Activated naive CD4-positive, alpha-beta T cell treated with anti-CD3 and anti-CD28 coated beads, Interleukin-2, amount 10 ng/mL, durations not matched to agents 7 days and 5 days (primary cell): ENCODE results near the gene ANXA5.

Experiments
- CTCF ChIA-PET: fragments of 350-600 bp; sonication (Branson Sonifier 250); formaldehyde crosslinking; loops from one replicate; lab custom pipeline; 2021; ENCODE audit warnings: antibody characterized with exemption; lab: Charles Lee
- DNase-seq: peaks from one replicate; pipeline ENCODE4 v3.0.0-alpha.2; 2020
- H3K27ac Mint-ChIP-seq: one replicate; pipeline ENCODE4 v1.8.0; 2021; ENCODE audit warnings: mild to moderate bottlenecking, moderate library complexity, mixed read lengths
- H3K27me3 Mint-ChIP-seq: one replicate; pipeline ENCODE4 v1.8.0; 2021; ENCODE audit warnings: mild to moderate bottlenecking, mixed read lengths
- H3K36me3 Mint-ChIP-seq: one replicate; pipeline ENCODE4 v1.8.0; 2021; ENCODE audit warnings: mixed read lengths
- H3K4me1 Mint-ChIP-seq: one replicate; pipeline ENCODE4 v1.8.0; 2021; ENCODE audit warnings: mixed read lengths
- H3K4me3 Mint-ChIP-seq: one replicate; pipeline ENCODE4 v1.8.0; 2021; ENCODE audit warnings: mild to moderate bottlenecking, moderate library complexity, mixed read lengths
- H3K9me3 Mint-ChIP-seq: one replicate; pipeline ENCODE4 v1.8.0; 2021; ENCODE audit warnings: mixed read lengths

ANXA5 gene

GRCh38 chr4:121702136-121702535 is 5.4 kb upstream of the ANXA5 start:
- Mint-ChIP-seq H3K4me1 (peaks cover 20% of the 10 kb centered on the region), H3K27me3 (peaks cover 53% of the 10 kb centered on the region), H3K9me3 (no peaks in the 10 kb centered on the region), H3K4me3 (no peak overlapping the region), H3K27ac (no peak overlapping the region), H3K36me3 (no peaks in the 10 kb centered on the region)
- DNase-seq, result no peak
- CTCF ChIA-PET, result interaction anchor here (0.8 kb wide), 1 partner anchor 9 kb away, joined by 3 read pairs; no protein-coding TSS in a partner anchor

- no peak overlapping the region for H3K4me3 Mint-ChIP-seq
- no peak for DNase-seq
- H3K27me3 Mint-ChIP-seq, result peaks cover 49% of the 10 kb centered on the region
- no peaks in the 10 kb centered on the region for H3K36me3 Mint-ChIP-seq
- H3K9me3 Mint-ChIP-seq, result no peaks in the 10 kb centered on the region
- peaks cover 12% of the 10 kb centered on the region for H3K4me1 Mint-ChIP-seq
- H3K27ac Mint-ChIP-seq, result no peak overlapping the region
- CTCF ChIA-PET, result interaction anchor here (0.8 kb wide), 1 partner anchor 10 kb away, joined by 3 read pairs; no protein-coding TSS in a partner anchor
Measured at GRCh38 chr4:121701263-121701662, 4.5 kb upstream of the ANXA5 start.

DNA sequence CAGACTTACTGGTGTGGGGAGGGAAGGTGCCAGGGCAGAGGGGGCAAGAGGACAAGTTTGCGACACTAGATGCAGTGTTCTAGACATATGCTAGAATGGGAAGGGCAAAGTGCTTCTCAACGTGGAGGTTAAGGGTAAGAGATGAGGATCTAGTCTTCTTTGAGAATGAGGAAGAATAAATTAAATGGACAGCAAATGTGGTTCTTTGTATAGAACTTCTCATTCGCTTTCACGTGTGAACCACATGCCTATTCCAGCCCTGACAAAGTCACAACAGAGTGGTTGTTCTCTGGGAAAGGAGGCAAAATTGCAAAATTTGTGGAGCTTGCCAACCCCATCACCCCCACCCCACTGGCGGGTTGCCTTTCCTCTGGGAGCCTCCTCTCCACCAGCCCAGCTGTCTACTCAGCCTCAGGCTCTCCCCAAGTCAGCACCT is 1.5 kb upstream of the ANXA5 start:
- no peak for DNase-seq
- Mint-ChIP-seq H3K36me3 (peaks cover 10% of the 10 kb centered on the region), H3K9me3 (no peaks in the 10 kb centered on the region), H3K4me3 (peak overlapping the region; percentile 13), H3K4me1 (peaks cover 34% of the 10 kb centered on the region), H3K27me3 (peaks cover 45% of the 10 kb centered on the region), H3K27ac (peak overlapping the region; percentile 17)
- CTCF ChIA-PET, result no interaction called here

DNA sequence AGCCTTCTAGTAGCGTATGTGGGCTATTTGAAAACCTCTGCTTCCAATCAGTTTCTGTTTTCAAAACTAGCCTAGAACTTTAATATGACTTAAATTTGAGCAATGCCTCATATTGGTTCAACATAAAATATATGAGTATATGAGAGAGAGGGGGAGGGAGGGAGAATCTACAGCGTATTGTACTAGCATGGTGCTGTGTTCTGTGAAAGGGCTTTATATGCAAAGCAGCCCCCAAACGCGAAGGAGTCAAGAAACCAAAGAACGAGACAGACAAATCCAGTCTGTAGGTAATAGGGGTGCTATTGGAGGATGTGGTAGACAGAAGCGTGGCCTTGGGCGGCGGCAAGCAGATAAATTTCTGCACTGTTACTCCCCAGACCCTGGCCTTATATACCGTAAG is 784 bp upstream of the ANXA5 start:
- CTCF ChIA-PET, result interaction anchor here (1.8 kb wide), 1 partner anchor 104 kb away, joined by 3 read pairs; the partner anchor contains the start of gene EXOSC9
- no peak for DNase-seq
- Mint-ChIP-seq H3K4me1 (peaks cover 40% of the 10 kb centered on the region), H3K9me3 (no peaks in the 10 kb centered on the region), H3K36me3 (peaks cover 16% of the 10 kb centered on the region), H3K27ac (peak overlapping the region; percentile 73), H3K27me3 (peaks cover 41% of the 10 kb centered on the region), H3K4me3 (peak overlapping the region; percentile 88)

DNA sequence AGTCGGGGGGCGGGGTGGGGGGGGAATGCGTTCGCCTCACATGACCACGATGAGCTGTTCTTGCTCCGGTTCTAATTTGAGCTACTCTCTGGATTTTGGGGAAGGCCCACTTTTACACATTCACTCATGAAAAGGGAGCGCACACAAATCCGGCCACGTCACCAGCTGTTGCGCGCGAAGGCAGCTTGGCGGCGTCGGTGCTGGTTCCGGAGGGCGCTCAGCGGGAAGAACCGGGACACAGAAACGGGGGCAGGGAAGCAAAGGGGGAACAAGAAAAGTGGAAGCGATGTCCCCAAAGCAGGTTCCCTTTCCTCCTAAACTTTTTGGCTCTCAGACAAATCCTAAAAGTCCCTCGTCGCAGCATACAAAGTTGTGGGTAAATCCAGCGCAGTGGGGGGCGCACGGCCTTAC is 605 bp downstream of the ANXA5 start:
- H3K36me3 Mint-ChIP-seq, result peaks cover 26% of the 10 kb centered on the region
- DNase-seq, result peak; percentile 72
- H3K27me3 Mint-ChIP-seq, result peaks cover 28% of the 10 kb centered on the region
- H3K4me1 Mint-ChIP-seq, result peaks cover 49% of the 10 kb centered on the region
- H3K4me3 Mint-ChIP-seq, result peak overlapping the region; percentile 88
- H3K9me3 Mint-ChIP-seq, result no peaks in the 10 kb centered on the region
- peak overlapping the region; percentile 93 for H3K27ac Mint-ChIP-seq
- CTCF ChIA-PET, result interaction anchor here (1.1 to 1.8 kb wide), 5 partner anchors 12 to 105 kb away, joined by 3 to 5 read pairs (median 3); partner anchors contain the start of gene EXOSC9

- Mint-ChIP-seq H3K4me3 (no peak overlapping the region), H3K9me3 (no peaks in the 10 kb centered on the region), H3K4me1 (peaks cover 49% of the 10 kb centered on the region), H3K27me3 (peaks cover 18% of the 10 kb centered on the region), H3K27ac (no peak overlapping the region), H3K36me3 (peaks cover 28% of the 10 kb centered on the region)
- CTCF ChIA-PET, result no interaction called here
- DNase-seq, result no peak
Measured at GRCh38 chr4:121693886-121694285, 2.9 kb downstream of the ANXA5 start.

- CTCF ChIA-PET, result no interaction called here
- no peak for DNase-seq
Measured at GRCh38 chr4:121693450-121693849, 3.3 kb downstream of the ANXA5 start.

GRCh38 chr4:121692261-121692660 is 4.5 kb downstream of the ANXA5 start:
- CTCF ChIA-PET, result no interaction called here
- peaks cover 40% of the 10 kb centered on the region for H3K4me1 Mint-ChIP-seq
- no peak overlapping the region for H3K4me3 Mint-ChIP-seq
- peaks cover 28% of the 10 kb centered on the region for H3K36me3 Mint-ChIP-seq
- peaks cover 2% of the 10 kb centered on the region for H3K27me3 Mint-ChIP-seq
- no peak overlapping the region for H3K27ac Mint-ChIP-seq
- no peaks in the 10 kb centered on the region for H3K9me3 Mint-ChIP-seq
- no peak for DNase-seq

More at GRCh38 chr4:121693450-121693849, 3.3 kb downstream of the ANXA5 start:
- Mint-ChIP-seq H3K4me3 (no peak overlapping the region), H3K9me3 (no peaks in the 10 kb centered on the region), H3K27ac (no peak overlapping the region), H3K27me3 (peaks cover 14% of the 10 kb centered on the region), H3K4me1 (peaks cover 49% of the 10 kb centered on the region), H3K36me3 (peaks cover 28% of the 10 kb centered on the region)

GRCh38 chr4:121690001-121690400 is 6.8 kb downstream of the ANXA5 start:
- Mint-ChIP-seq H3K4me1 (peaks cover 26% of the 10 kb centered on the region), H3K4me3 (no peak overlapping the region), H3K36me3 (peaks cover 34% of the 10 kb centered on the region), H3K27ac (no peak overlapping the region), H3K27me3 (no peaks in the 10 kb centered on the region), H3K9me3 (no peaks in the 10 kb centered on the region)
- CTCF ChIA-PET, result no interaction called here
- DNase-seq, result no peak

GRCh38 chr4:121688701-121689100 is 8.1 kb downstream of the ANXA5 start:
- CTCF ChIA-PET, result interaction anchor here (1.0 kb wide), 1 partner anchor 204 kb away, joined by 3 read pairs; no protein-coding TSS in a partner anchor
- Mint-ChIP-seq H3K36me3 (peaks cover 36% of the 10 kb centered on the region), H3K27me3 (no peaks in the 10 kb centered on the region), H3K9me3 (no peaks in the 10 kb centered on the region), H3K27ac (no peak overlapping the region), H3K4me3 (no peak overlapping the region), H3K4me1 (peaks cover 19% of the 10 kb centered on the region)
- DNase-seq, result no peak

- DNase-seq, result no peak
- H3K9me3 Mint-ChIP-seq, result no peaks in the 10 kb centered on the region
- H3K27ac Mint-ChIP-seq, result no peak overlapping the region
- H3K36me3 Mint-ChIP-seq, result peaks cover 33% of the 10 kb centered on the region
- CTCF ChIA-PET, result interaction anchor here (1.0 kb wide), 1 partner anchor 203 kb away, joined by 3 read pairs; no protein-coding TSS in a partner anchor
- H3K27me3 Mint-ChIP-seq, result no peaks in the 10 kb centered on the region
- H3K4me3 Mint-ChIP-seq, result no peak overlapping the region
- H3K4me1 Mint-ChIP-seq, result peaks cover 16% of the 10 kb centered on the region
Measured at GRCh38 chr4:121688261-121688660, 8.5 kb downstream of the ANXA5 start.

DNA sequence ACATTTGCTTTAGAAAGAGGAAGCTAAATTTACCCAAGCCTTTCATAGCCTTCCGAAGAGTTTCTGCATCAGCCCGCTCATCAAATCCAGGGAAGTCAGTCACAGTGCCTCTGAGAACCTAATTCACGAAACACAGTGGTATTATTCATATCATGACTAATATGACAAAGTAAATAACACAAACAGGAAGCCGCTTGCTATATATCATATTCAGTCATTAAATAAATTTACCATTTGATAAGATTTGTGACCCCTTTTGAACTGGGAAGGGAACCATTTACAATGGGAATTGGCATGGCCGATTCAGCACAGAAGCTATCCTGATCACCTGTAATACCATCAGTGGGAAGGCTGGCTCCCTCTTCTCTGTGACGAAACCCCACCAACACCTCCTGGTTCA is 10.5 kb downstream of the ANXA5 start:
- Mint-ChIP-seq H3K27ac (no peak overlapping the region), H3K4me1 (no peaks in the 10 kb centered on the region), H3K4me3 (no peak overlapping the region), H3K27me3 (no peaks in the 10 kb centered on the region), H3K36me3 (peaks cover 19% of the 10 kb centered on the region), H3K9me3 (no peaks in the 10 kb centered on the region)
- CTCF ChIA-PET, result no interaction called here
- DNase-seq, result no peak

DNA sequence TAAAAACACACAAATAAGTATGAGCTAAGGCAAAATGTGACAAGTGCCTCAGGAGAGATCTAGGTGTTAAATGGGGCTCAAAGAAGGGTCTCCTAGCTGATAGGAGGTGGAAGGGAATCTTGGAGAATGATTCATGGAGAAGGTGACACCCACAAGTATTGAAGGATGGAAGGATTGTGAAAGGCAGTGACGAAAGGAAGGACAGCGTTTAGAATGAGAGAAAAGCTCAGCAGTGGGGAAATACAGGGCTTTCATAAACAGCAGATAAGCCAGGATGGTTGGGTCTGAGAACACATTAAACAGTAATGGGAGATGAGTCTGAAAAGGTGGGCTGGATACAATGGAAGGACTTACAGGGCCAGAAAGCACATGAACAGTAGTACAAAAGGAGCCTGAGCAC is 11.5 kb downstream of the ANXA5 start:
- CTCF ChIA-PET, result no interaction called here
- no peak overlapping the region for H3K4me3 Mint-ChIP-seq
- H3K27ac Mint-ChIP-seq, result no peak overlapping the region
- H3K4me1 Mint-ChIP-seq, result no peaks in the 10 kb centered on the region
- no peaks in the 10 kb centered on the region for H3K9me3 Mint-ChIP-seq
- H3K27me3 Mint-ChIP-seq, result no peaks in the 10 kb centered on the region
- H3K36me3 Mint-ChIP-seq, result peaks cover 25% of the 10 kb centered on the region
- no peak for DNase-seq

- Mint-ChIP-seq H3K4me1 (no peaks in the 10 kb centered on the region), H3K9me3 (no peaks in the 10 kb centered on the region), H3K27ac (no peak overlapping the region), H3K36me3 (peaks cover 30% of the 10 kb centered on the region), H3K4me3 (no peak overlapping the region), H3K27me3 (no peaks in the 10 kb centered on the region)
- CTCF ChIA-PET, result no interaction called here
- DNase-seq, result no peak
Measured at GRCh38 chr4:121684561-121684960, 12.2 kb downstream of the ANXA5 start.

DNA sequence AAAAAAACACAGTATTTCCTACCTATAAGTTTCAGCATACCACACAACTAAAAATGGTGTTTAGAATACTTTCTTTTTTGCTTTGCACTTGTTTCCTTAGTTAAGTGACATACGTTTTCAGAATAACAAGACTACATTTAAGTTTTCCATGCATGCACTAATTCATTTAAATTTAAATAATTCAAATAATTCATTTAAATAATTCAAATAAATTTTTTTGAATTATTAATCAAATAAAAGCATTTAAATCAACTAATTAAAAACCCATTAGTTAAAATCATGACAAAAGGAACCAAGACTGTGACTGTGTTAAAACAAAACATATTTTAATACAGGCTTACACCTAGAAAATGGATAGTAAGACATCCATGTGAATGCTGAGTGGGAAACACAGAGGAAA is 12.8 kb downstream of the ANXA5 start:
- H3K27me3 Mint-ChIP-seq, result no peaks in the 10 kb centered on the region
- H3K9me3 Mint-ChIP-seq, result no peaks in the 10 kb centered on the region
- no peak overlapping the region for H3K4me3 Mint-ChIP-seq
- H3K36me3 Mint-ChIP-seq, result peaks cover 34% of the 10 kb centered on the region
- no peak for DNase-seq
- CTCF ChIA-PET, result no interaction called here
- no peak overlapping the region for H3K27ac Mint-ChIP-seq
- no peaks in the 10 kb centered on the region for H3K4me1 Mint-ChIP-seq
